ENCODE data around the gene FAM204A.

Gene FAM204A

GRCh38 chr10:118330295-118331076, 11.6 kb downstream of the FAM204A start:
- no peak for DNase-seq

DNA sequence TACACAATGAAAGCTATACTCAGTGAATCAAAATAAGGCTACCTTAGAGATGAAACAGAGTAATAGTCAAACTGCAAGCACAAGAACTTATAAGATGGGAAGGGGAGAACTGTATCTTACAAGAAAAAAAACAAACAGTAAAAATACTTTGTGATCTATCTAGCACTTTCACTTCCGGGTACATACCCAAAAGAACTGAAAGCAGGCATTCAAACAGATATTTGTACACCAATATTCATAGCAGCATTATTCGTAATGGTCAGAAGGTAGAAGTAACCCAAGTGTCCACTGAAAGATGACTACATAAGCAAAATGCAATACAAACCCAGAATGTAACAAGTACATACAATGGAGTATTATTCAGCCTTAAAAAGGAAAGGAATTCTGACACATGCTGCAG, 18.0 kb downstream of the FAM204A start:
- no peak for DNase-seq

DNA sequence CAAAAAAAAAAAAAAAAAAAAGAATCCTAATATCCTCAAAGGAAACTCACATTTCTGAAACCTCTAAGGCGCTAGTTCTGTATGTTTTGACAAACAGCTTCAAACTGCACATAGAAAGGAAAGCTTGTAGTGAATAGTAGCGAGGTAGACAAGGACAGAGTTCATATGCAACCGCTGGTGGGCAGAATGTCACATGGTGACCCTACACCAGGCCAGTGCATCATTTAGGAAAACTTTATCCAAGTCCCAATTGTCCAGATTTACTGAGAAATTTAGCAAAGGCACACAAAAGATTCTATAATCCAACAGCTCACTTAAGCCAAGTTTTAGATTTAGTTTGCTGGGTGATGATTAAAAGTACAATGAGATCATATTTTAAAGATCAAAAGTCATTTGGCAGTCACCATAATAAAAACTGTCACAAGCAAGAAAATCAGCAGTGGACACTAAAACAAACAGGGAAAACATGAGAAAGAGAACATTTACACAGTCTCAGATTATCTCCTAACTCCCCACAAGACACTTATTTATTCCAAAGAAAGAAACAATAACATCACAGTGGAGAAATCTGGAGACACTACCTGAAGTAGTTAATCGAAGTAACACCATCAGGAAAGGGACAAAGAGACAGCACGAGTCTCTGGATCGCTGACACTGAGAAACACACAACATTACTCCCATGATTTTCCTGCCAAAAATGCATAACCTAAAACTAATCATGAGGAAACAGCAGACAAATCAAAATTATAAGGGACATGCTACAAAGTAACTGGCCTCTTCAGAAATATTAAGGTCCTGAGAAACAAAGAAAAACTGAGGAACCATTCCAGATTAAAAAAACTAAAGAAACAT, 20.2 kb downstream of the FAM204A start:
- DNase-seq, result no peak

DNA sequence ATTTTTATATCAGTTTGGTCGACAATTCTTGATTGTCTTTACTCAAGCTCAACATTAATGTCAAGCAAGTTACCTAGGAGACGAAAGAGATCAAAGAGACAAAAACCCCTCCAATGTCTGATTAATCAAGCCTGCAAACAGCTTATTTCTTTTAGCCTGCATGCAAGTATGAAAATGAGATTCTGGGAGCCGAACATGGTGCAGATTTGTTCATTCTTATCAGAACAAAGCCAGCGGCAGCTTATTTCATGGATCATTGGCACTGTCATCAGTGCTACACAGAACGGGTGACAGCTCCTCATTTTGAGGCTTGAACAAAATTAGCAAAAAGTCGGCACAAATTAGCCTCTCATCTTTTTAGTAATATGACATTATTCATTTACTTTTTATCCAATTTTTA, 26.5 kb downstream of the FAM204A start:
- DNase-seq, result no peak

GRCh38 chr10:118314882-118315281, 27.2 kb downstream of the FAM204A start:
- no peak for DNase-seq

DNA sequence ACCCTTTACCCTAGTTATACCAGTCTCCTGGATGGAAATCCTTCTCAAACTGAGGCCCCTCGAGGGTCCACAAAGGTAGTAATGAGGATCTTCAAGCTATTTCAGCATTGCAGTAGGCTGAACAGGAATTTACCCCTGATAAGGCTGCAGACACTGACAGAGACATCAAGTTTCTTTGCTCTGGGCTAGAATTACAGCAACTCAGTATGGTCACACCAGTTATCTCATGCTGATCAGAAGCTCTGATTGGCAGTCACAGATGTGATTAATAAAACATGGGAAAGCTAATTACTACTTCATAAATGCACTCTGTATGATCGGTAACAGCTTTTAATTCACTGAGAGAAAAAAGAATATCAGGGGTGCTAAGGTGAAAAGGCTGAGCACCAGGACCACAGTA, 30.6 kb downstream of the FAM204A start:
- no peak for DNase-seq

DNA sequence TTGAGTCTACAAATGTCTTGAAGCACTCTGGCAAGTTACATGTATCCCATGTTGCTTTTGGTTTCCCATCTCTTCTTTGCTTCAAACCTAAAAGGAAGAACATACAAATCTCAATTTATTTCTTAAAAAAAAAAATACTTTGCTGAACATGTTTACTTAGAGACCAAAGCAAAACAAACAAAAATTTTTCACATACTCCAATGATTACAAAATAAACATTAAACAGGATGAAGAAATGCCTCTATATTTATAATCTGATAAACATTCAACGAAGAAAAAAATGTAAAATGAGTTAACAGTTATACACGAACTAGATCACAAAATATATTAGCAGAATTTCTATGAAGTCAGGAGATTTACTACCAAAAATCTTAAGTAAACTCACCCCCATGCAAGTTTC, 31.3 kb downstream of the FAM204A start:
- DNase-seq, result no peak

GRCh38 chr10:118309911-118310310, 32.2 kb downstream of the FAM204A start:
- DNase-seq, result no peak

DNA sequence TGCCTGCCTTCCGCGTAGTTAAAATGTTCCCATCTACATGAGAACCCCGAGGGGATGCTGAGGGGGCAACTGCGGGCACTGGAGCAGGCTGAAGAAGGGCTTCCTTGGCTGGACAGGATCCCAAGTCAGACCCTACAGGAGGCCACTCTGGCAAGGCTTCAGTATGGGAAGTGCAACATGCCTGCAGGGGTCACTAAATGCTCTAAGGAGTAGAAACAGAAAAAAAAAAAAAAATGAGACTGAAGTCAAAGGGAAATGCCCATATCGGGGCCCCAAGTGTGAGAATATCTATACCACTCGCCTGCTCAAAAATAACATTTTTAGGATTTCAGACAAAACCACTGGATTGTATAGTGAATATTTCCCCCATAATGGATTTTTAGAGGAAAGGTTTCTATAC, 33.5 kb downstream of the FAM204A start:
- peak in 1 of 2 experiments; percentile 7 for DNase-seq

DNA sequence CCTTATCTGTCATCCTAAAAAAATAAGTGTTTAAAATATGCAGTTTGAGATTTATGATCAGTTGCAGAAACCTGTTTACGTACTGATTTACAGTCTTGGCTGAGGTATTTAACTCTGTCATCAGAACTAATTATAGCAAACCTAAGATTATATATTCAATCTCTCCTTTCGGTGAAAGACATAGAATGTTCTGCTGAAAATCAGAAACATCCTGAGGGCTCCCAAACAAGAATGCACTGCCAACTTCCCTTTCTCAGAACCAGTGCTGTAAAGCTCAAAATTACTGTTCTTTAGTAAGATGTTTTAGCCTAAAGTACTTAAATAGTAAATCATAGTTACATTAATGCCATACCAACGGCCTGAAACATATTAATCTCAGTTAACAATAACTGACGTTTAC, 34.3 kb downstream of the FAM204A start:
- no peak for DNase-seq

- no peak for DNase-seq
Measured at GRCh38 chr10:118307220-118307619, 34.9 kb downstream of the FAM204A start.

DNA sequence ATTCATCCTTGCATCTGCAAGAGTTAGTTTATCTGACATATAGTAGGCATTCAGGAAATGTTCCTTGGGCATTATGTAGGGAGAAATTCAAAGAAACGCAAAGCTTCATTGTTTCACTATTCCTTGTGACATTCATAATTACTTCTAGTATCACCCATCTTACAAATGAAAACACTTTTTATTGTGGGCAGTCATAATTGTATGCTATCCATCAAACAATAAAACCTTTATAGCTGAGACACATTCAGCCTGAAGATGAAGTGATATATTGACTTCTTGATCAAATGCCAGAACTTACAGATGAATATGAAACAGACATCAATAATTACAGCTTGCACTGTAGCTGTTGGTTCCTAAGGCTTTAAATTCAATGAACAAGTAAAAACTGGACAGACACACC, 36.4 kb downstream of the FAM204A start:
- DNase-seq, result no peak

- no peak for DNase-seq
Measured at GRCh38 chr10:118304521-118304920, 37.6 kb downstream of the FAM204A start.

DNA sequence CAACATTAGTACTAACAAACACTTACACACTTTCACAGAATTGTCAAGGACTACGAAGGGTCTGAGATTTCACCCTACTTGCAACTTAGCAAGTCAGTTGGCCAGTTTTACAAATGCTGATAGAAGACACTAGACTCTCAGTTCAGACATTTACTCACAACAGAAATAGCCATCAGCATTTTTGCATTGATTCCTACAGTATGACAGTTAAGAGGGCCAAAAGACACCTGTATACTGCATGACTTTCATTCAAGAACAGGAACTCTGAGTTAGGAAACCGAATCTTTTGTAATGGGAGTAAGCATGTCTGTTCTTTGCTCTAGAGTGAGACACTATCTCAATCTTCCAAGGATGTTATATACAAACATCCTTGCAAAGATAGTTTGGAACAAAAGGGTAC, 40.9 kb downstream of the FAM204A start:
- DNase-seq, result no peak

DNA sequence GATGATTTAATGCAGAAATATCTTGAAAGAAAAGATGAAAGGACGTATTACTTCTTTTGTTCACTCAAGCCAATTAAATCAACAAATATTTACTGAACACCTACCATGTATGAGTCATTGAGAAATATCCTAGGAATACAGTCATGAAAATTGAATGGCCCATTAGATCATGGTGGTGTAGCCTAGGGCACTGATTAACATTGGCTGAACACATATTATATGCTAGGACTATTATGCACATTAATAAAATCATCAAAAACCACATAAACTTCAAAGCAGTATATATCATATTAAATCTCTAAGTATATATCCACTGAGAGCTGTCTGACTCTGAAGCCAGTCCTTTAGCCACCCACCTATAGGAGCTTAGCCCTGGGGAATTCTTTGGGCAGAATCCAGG, 41.8 kb downstream of the FAM204A start:
- DNase-seq, result no peak

DNA sequence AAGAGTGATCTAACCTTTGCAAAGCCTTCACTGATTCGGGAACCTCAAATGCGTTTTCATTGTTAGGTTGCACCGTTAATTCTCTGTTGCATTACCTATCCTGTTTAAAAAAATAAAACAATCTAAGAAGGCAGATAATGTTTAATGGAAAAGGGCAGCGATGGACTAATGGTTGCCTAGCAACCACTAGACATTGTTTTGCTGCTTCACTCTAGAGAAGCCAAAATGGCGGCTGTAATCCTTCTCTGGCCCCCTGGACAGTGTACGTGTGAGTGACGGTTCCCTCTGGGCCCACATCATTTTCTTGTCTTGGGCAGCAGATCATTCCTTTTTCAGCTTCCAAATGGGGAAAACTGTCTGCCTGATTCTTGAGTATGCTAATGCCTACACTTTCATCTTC, 43.3 kb downstream of the FAM204A start:
- DNase-seq, result no peak

DNA sequence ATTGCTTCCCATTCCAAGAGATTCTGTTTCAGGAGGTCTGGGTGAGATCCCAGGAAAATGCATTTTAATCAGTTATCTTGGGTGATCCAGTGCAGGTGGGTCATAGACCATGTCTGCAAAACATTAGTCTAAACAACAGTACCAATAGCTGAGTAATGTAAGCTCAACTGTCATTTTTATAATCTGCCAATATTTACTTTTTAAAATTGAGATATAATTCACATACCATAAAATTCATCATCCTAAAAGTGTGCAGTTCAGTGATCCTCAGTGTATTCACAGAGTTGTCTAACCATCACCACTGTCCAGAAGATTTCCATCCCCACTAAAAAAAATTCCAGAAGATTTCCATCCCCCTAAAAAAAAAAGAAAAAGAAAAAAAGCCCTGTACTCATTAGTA, 51.0 kb downstream of the FAM204A start:
- no peak for DNase-seq

GRCh38 chr10:118290471-118290995, 51.6 kb downstream of the FAM204A start:
- DNase-seq, result no peak

GRCh38 chr10:118287076-118287806, 54.9 kb downstream of the FAM204A start:
- DNase-seq, result no peak

DNA sequence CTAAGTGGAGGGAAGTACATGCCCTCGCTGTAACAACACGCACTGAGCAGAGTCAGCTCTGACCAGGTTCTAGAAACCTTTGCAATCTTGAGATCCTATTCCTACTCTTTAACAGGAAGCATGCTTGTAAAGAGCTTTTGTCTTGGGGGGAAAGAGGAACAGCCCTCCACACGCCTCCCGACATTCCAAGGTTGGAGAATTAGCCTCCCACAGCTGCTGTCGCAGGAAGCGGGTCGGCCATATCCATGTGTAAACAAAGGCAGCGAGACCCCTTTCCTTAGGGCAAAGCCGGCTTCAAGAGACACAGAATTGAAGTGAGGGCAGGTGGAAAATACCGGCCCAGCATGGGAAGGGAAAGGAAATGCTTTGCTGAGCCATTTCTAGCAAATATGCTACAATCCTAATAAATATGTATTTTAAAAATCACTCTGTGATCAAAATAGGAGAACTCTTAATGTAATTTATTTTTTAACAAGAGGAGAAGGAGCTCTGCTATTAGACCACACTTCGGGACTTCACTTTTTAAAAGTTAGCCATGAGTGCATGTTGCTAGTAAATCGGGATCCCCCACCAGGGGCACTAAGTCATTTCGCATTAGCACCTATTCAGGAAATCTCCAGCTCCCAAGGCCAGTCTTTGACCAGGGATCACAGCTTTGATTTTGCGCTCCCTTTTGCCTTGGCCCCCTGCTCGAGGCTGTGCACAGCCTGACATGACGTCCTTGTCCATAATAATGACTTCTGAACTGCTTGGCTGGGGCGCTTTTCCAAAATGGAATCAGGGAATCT, 55.9 kb downstream of the FAM204A start:
- no peak for DNase-seq

DNA sequence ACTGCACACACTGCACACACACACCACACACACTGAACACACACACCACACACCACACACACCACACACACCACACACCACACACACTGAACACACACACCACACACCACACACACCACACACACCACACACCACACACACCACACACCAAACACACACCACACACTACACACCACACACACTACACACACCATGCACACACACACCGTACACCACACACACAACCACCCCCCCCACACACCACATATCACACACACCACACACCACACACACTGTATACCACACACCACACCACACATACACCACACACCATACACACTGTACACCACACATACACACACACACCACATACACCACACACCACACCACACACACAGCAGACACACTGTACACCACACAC, 59.5 kb downstream of the FAM204A start:
- DNase-seq, result no peak

DNA sequence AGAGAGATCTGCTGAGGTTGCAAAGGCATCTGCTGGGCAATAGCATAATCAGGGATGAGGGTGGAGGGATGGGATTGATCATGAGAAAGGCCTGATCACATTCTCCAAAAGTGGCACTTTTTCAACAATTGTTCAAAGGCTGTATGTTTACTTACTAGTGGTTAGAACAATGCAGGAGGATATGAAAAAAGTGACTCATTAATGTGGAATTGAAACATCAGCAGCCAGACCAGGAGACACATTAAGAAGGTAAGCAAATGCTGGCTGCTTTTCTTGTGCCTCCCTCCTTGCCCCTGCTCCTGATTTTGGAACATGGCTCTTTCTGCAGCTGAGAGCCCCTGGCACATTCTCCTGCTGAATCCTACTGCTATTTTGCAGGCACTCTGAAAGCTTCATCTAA, 63.5 kb downstream of the FAM204A start:
- no peak for DNase-seq

- no peak for DNase-seq
Measured at GRCh38 chr10:118277871-118278270, 64.3 kb downstream of the FAM204A start.
